Progenitor cell of endocrine pancreas (in vitro differentiated cells): ENCODE measurements around the gene SIM2. TPM values are rescaled to one million over a fixed set of nuclear protein-coding genes. Genes with fewer than 3 reads are reported as not detected.

Source experiments
- DNase-seq: peaks from one replicate; pipeline ENCODE4 v3.0.0; 2021; ENCODE audit warnings: low spot score; ENCODE audit not compliant: unreplicated experiment
- H3K27ac Mint-ChIP-seq: 2 replicates; pipeline ENCODE4 v1.8.0; 2021; ENCODE audit warnings: mild to moderate bottlenecking, moderate library complexity, mixed read lengths
- H3K27me3 Mint-ChIP-seq: 2 replicates; pipeline ENCODE4 v1.8.0; 2021; ENCODE audit warnings: mixed read lengths
- H3K36me3 Mint-ChIP-seq: 2 replicates; pipeline ENCODE4 v1.8.0; 2022; ENCODE audit warnings: mixed read lengths; ENCODE audit not compliant: insufficient read depth
- H3K4me1 Mint-ChIP-seq: 2 replicates; pipeline ENCODE4 v1.8.0; 2021; ENCODE audit warnings: low read depth, mixed read lengths
- H3K4me3 Mint-ChIP-seq: 2 replicates; pipeline ENCODE4 v1.8.0; 2021; ENCODE audit warnings: low read depth, mild to moderate bottlenecking, moderate library complexity, mixed read lengths
- H3K9me3 Mint-ChIP-seq: 2 replicates; pipeline ENCODE4 v1.8.0; 2021; ENCODE audit warnings: low read depth, mixed read lengths
- total RNA-seq: library from RNA; stranded (reverse); gene quantifications from 2 replicates; pipeline ENCODE4 v1.2.1, GENCODE V29; 2021
- TF ChIP-seq, protein P1 (sequence below): fragments of 200-600 bp; sonication (generic); IDR thresholded peaks from one replicate; pipeline ENCODE4 v1.5.0; 2021; ENCODE audit warnings: antibody characterized with exemption, mild to moderate bottlenecking; ENCODE audit not compliant: unreplicated experiment

Gene SIM2
- total RNA-seq, 1 donor from 2014 or later, result 0.38 TPM

DNA sequence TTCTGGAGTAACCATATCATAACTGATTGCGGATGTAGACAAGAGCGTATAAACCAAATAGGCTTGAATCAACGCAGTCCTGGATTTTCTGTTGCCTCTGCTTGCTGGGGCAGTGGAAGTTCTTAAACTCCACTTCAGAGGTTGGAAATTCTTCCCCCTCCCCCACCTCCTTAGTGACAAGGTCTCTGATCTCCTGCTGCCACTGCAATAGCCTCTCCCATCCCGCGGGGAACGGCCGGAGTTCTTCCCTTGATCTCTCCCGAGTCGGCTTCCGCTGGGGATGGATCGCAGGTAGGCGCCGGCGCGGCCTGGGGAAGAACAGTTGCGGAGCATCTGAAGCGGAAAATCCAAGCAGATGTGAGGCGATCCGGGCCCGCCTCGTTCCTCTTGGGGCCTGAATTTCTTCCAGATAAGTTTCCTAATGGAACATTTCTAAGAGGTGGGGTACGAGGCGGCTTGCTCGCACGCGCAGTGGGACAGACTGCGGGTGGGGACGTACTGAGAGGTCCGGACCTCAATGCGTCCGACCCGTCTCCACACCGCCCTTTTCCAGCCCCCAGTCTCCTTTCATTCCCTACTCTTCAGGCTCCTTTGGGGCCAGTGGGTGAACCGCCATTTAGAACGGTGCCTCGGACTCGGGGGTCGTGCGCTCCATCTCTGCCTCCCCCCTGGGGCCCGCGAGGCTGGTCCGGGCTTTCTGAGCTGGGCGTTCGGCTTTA lies 3.1 kb upstream of the SIM2 start:
- H3K27ac Mint-ChIP-seq, result no peak overlapping the region
- H3K9me3 Mint-ChIP-seq, result no peaks in the 10 kb centered on the region
- H3K36me3 Mint-ChIP-seq, result no peaks in the 10 kb centered on the region
- peaks cover 7% of the 10 kb centered on the region for H3K4me1 Mint-ChIP-seq
- TF ChIP-seq, protein P1, sequence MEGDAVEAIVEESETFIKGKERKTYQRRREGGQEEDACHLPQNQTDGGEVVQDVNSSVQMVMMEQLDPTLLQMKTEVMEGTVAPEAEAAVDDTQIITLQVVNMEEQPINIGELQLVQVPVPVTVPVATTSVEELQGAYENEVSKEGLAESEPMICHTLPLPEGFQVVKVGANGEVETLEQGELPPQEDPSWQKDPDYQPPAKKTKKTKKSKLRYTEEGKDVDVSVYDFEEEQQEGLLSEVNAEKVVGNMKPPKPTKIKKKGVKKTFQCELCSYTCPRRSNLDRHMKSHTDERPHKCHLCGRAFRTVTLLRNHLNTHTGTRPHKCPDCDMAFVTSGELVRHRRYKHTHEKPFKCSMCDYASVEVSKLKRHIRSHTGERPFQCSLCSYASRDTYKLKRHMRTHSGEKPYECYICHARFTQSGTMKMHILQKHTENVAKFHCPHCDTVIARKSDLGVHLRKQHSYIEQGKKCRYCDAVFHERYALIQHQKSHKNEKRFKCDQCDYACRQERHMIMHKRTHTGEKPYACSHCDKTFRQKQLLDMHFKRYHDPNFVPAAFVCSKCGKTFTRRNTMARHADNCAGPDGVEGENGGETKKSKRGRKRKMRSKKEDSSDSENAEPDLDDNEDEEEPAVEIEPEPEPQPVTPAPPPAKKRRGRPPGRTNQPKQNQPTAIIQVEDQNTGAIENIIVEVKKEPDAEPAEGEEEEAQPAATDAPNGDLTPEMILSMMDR, result no peak
- H3K4me3 Mint-ChIP-seq, result no peak overlapping the region
- H3K27me3 Mint-ChIP-seq, result peaks cover 85% of the 10 kb centered on the region
- no peak for DNase-seq

DNA sequence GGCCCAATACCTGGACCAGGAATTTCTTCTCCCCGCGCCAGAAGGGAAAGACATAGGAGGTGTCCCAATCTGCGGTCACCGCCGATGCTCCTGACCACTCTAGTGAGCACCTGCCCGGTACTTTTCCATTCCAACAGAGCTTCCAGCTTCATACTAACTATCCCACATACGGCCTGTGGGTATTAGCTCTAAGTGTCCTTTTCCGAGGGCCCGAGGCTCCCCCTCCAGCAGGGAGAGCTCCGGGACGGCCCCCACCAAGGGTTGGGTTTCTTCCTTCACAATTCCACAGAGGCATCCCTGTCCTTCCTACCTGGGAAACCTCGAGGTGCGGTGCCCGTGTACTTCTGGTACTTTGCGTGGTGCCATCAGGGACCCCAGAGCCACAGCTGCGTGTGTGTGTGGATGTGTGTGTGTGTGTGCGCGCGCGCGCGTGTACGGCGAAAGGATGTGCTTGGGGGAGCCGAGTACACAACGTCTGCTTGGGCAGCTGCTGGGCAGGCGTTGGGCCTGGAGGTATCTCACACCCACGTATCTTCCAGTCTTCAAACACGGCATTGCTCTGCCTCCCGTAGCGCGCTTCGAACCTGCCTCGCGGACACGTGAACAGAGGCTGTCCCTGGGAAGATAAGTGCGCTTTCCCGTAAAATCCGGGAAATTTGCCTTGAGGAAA lies 2.4 kb upstream of the SIM2 start:
- Mint-ChIP-seq H3K27me3 (peaks cover 83% of the 10 kb centered on the region), H3K4me3 (no peak overlapping the region), H3K4me1 (peaks cover 8% of the 10 kb centered on the region), H3K36me3 (no peaks in the 10 kb centered on the region), H3K27ac (no peak overlapping the region), H3K9me3 (no peaks in the 10 kb centered on the region)
- no peak for DNase-seq
- TF ChIP-seq, protein P1, result no peak

DNA sequence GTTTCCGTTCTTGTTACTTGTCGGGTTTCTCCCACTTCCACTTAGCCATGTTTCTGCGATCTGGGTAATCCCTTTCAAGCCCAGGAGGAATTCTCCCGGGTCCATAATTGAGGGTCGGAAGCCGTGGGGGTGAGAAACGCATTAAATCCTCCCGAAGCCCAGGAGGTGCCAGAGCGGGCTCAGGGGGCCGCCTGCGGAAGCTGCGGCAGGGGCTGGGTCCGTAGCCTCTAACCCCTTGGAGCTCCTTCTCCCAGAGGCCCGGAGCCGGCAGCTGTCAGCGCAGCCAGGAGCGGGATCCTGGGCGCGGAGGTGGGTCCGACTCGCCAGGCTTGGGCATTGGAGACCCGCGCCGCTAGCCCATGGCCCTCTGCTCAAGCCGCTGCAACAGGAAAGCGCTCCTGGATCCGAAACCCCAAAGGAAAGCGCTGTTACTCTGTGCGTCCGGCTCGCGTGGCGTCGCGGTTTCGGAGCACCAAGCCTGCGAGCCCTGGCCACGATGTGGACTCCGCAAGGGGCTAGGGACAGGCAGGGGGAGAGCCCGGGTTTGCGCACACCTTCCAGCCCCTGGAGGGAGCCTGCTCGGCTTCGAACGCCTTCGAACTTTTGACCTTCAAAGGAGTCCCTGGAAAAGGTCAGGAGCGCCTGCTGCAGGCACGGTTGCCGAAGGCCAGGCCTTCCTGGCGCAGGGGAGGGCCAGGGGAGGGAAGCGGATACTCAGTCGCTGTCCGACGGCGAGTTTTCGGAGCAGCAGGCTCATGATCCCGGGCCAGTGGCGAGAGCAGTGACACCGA lies 1.7 kb upstream of the SIM2 start:
- H3K4me1 Mint-ChIP-seq, result peaks cover 6% of the 10 kb centered on the region
- peaks cover 83% of the 10 kb centered on the region for H3K27me3 Mint-ChIP-seq
- TF ChIP-seq, protein P1, result no peak
- DNase-seq, result no peak
- no peak overlapping the region for H3K27ac Mint-ChIP-seq
- H3K36me3 Mint-ChIP-seq, result no peaks in the 10 kb centered on the region
- H3K4me3 Mint-ChIP-seq, result no peak overlapping the region
- no peaks in the 10 kb centered on the region for H3K9me3 Mint-ChIP-seq

DNA sequence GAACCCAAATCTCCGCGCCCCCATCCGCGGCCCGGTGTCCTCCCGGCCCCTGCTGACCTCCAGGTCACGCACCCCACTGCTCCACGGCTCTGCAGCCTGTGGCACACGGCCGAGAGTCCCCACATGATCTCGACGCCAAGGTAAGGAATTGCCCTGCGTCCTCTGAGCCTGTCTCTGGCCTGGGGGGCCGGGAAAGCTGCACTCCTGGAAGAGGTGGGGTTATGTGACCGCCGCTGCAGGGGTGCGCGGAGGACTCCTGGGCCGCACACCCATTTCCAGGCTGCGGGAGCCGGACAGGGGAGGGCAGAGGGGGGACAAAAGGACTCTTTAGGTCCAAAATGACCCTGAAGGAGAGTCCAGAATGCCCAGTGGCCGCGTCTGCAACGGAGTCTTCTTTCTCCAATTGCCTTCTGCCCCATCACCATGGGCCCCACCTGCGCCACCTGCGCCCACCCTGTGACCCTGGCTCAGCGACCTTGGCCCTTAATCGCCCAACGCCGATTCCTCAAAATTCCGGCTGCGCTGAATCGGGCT lies 997 bp upstream of the SIM2 start:
- Mint-ChIP-seq H3K36me3 (no peaks in the 10 kb centered on the region), H3K27ac (no peak overlapping the region), H3K4me1 (peaks cover 6% of the 10 kb centered on the region), H3K9me3 (no peaks in the 10 kb centered on the region), H3K27me3 (peaks cover 83% of the 10 kb centered on the region), H3K4me3 (no peak overlapping the region)
- DNase-seq, result no peak
- TF ChIP-seq, protein P1, result no peak

DNA sequence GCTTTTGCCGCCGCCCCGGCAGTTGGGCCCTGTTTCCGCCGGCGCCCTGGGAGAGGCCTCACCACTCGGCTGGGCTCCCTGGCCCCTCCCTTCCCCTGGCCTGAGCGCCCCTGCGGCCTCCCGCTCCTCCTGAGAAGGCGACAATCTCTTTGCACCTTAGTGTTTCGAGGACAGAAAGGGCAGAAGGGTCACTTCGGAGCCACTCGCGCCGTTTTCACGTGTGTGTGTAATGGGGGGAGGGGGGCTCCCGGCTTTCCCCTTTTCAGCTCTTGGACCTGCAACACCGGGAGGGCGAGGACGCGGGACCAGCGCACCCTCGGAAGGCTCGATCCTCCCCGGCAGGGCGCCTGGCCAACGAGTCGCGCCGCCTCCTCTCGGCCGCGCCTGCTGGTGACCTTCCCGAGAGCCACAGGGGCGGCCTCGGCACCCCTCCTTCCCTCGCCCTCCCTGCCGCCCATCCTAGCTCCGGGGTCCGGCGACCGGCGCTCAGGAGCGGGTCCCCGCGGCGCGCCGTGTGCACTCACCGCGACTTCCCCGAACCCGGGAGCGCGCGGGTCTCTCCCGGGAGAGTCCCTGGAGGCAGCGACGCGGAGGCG lies 432 bp upstream of the SIM2 start:
- Mint-ChIP-seq H3K9me3 (no peaks in the 10 kb centered on the region), H3K27ac (no peak overlapping the region), H3K27me3 (peaks cover 85% of the 10 kb centered on the region), H3K4me1 (peaks cover 6% of the 10 kb centered on the region), H3K36me3 (no peaks in the 10 kb centered on the region), H3K4me3 (no peak overlapping the region)
- TF ChIP-seq, protein P1, result no peak
- no peak for DNase-seq
